HUES6 (cell line): ENCODE data around the gene RNPS1.

Experiments
- H3K27ac ChIP-seq: 2 replicates; pipeline ENCODE4 v1.7.0; 2013; ENCODE audit warnings: low read depth, mild to moderate bottlenecking, low read length, inconsistent platforms
- H3K27me3 ChIP-seq: 2 replicates; pipeline ENCODE4 v1.6.1; 2013; ENCODE audit warnings: low read length; ENCODE audit not compliant: control insufficient read depth, insufficient read depth
- H3K36me3 ChIP-seq: 2 replicates; pipeline ENCODE4 v1.6.1; 2013; ENCODE audit warnings: low read length; ENCODE audit not compliant: control insufficient read depth, insufficient read depth
- H3K4me1 ChIP-seq: 2 replicates; pipeline ENCODE4 v1.6.1; 2013; ENCODE audit warnings: low read length; ENCODE audit not compliant: control insufficient read depth, insufficient read depth
- H3K4me3 ChIP-seq: 2 replicates; pipeline ENCODE4 v1.5.1; 2013; ENCODE audit warnings: low read depth, low read length
- H3K9ac ChIP-seq: one replicate; pipeline ENCODE4 v1.6.1; 2013; ENCODE audit warnings: mild to moderate bottlenecking, low read length
- H3K9me3 ChIP-seq: 2 replicates; pipeline ENCODE4 v1.6.1; 2013; ENCODE audit warnings: low read depth, low read length; ENCODE audit not compliant: control insufficient read depth, insufficient read depth

RNPS1 gene

DNA sequence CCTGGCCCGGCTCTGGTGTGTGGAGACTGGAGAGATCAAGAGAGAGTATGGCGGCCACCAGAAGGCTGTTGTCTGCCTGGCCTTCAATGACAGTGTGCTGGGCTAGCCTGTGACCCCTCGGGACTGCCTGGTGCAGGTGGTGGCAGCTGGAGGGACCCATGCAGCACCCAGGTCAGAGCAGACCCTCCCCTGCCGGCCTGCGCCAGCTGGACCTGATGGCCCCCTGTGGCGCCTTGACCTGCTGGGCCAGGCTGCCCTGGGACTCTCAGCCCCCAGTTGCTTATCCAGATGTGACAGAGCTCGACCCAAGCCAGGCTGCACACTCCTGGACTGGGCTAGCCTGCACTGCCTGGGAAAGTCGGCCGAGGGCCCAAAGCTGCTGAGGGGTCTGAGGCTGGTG, 59.2 kb downstream of the RNPS1 start:
- H3K27ac ChIP-seq = no peak overlapping the region
- H3K36me3 ChIP-seq = peaks cover 54% of the 10 kb centered on the region
- H3K9ac ChIP-seq = no peak overlapping the region
- peaks cover 24% of the 10 kb centered on the region for H3K4me1 ChIP-seq
- H3K4me3 ChIP-seq = no peak overlapping the region
- H3K9me3 ChIP-seq = no peaks in the 10 kb centered on the region
- no peaks in the 10 kb centered on the region for H3K27me3 ChIP-seq

DNA sequence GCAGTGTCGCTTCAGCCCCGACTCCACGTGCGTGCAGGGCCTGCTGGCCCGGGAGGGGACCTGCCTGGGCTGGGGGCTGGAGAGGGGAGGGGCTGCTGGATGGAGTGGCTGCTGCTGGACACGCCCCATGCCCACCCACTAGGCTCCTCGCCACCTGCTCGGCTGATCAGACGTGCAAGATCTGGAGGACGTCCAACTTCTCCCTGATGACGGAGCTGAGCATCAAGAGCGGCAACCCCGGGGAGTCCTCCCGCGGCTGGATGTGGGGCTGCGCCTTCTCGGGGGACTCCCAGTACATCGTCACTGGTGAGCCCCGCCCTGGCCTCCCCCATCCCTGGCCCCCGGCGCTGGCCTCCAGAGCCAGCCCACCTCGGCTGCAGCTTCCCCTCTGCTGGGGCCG, 59.6 kb downstream of the RNPS1 start:
- H3K4me1 ChIP-seq = peaks cover 20% of the 10 kb centered on the region
- no peak overlapping the region for H3K9ac ChIP-seq
- no peaks in the 10 kb centered on the region for H3K9me3 ChIP-seq
- H3K4me3 ChIP-seq = no peak overlapping the region
- no peaks in the 10 kb centered on the region for H3K27me3 ChIP-seq
- H3K27ac ChIP-seq = no peak overlapping the region
- H3K36me3 ChIP-seq = peaks cover 50% of the 10 kb centered on the region

DNA sequence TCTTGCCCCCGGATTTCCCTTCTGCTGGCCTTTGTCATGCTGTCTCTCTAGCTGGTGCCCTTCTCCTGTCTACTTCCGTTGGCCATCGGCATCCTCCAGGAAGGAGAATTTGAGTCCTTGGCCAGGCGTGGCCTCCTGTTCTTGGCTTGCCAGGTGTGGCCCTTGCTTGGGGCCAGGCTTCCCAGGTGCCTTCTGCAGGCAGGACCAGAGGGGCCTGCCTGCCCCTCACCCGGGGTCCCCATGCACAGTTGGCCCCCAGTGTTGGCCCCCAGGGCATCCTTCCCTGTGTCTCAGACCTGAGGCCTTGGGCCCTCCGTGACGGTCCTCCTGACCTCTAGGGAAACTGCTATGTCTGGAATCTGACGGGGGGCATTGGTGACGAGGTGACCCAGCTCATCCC, 60.1 kb downstream of the RNPS1 start:
- Histone ChIP-seq H3K9ac (no peak overlapping the region), H3K9me3 (no peaks in the 10 kb centered on the region), H3K27me3 (no peaks in the 10 kb centered on the region), H3K27ac (no peak overlapping the region), H3K36me3 (peaks cover 46% of the 10 kb centered on the region), H3K4me1 (peaks cover 16% of the 10 kb centered on the region), H3K4me3 (no peak overlapping the region)

DNA sequence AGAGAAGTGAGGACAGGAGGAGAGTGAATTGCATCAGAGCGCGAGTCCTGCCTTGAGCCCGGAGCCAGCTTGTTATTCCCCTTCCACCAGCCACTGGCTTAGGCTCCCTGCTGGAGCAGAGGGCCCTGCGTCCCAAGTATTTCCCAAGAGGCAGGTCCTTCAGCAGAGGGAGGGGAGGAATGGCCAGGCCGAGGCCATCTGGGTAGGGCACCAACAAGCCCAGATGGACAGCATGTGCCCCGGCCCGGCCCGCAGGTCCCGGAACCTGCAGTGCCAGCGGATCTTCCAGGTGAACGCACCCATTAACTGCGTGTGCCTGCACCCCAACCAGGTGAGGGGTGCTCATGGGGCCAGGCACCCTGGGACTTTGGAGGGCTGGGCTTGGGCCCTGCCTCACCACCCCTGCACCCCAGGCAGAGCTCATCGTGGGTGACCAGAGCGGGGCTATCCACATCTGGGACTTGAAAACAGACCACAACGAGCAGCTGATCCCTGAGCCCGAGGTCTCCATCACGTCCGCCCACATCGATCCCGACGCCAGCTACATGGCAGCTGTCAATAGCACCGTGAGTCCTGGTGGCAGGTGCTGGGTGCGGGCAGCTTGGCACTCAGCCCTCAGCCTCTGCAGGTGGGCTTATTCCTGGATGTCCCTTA, 61.0 kb downstream of the RNPS1 start:
- H3K27me3 ChIP-seq = no peaks in the 10 kb centered on the region
- no peaks in the 10 kb centered on the region for H3K9me3 ChIP-seq
- H3K9ac ChIP-seq = peak overlapping the region; percentile 43
- no peak overlapping the region for H3K27ac ChIP-seq
- peaks cover 36% of the 10 kb centered on the region for H3K36me3 ChIP-seq
- H3K4me3 ChIP-seq = no peak overlapping the region; the same call in 1 of the 2 replicates
- H3K4me1 ChIP-seq = peaks cover 13% of the 10 kb centered on the region; the same call in 1 of the 2 replicates

DNA sequence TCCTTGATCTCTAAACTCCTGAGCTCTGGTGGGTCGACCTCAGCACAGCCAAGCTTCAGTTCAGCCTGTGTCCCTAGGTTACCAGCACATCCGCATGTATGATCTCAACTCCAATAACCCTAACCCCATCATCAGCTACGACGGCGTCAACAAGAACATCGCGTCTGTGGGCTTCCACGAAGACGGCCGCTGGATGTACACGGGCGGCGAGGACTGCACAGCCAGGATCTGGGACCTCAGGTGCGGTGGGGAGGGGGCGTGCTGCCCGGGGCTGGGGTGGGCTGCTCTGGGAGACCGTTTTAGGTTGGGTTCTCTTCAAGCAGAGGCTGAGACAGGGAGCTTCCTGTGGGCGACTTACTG, 61.5 kb downstream of the RNPS1 start:
- no peaks in the 10 kb centered on the region for H3K27me3 ChIP-seq
- peaks cover 33% of the 10 kb centered on the region for H3K36me3 ChIP-seq
- H3K9me3 ChIP-seq = no peaks in the 10 kb centered on the region
- H3K27ac ChIP-seq = no peak overlapping the region
- peaks cover 10% of the 10 kb centered on the region; the same call in 1 of the 2 replicates for H3K4me1 ChIP-seq
- H3K9ac ChIP-seq = peak overlapping the region; percentile 97
- H3K4me3 ChIP-seq = peak overlapping the region; percentile 97

DNA sequence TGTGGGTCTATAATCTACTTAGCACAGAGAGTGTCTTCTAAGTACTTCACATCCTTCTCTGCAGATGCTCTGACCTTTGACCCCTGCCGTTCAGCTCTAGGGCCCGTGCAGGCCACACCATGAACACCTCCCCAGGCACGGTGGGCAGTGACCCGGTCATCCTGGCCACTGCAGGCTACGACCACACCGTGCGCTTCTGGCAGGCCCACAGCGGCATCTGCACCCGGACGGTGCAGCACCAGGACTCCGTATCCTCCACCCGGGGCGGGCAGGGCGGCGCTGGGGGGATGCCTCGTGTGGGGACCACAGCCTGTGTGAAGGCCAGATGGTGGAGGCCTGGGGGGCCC, 62.0 kb downstream of the RNPS1 start:
- peaks cover 33% of the 10 kb centered on the region for H3K36me3 ChIP-seq
- peak overlapping the region; percentile 97 for H3K9ac ChIP-seq
- no peaks in the 10 kb centered on the region for H3K9me3 ChIP-seq
- peak overlapping the region; percentile 95; the same call in 1 of the 2 replicates for H3K27ac ChIP-seq
- H3K4me3 ChIP-seq = peak overlapping the region; percentile 97
- H3K4me1 ChIP-seq = peaks cover 9% of the 10 kb centered on the region; the same call in 1 of the 2 replicates
- H3K27me3 ChIP-seq = no peaks in the 10 kb centered on the region

DNA sequence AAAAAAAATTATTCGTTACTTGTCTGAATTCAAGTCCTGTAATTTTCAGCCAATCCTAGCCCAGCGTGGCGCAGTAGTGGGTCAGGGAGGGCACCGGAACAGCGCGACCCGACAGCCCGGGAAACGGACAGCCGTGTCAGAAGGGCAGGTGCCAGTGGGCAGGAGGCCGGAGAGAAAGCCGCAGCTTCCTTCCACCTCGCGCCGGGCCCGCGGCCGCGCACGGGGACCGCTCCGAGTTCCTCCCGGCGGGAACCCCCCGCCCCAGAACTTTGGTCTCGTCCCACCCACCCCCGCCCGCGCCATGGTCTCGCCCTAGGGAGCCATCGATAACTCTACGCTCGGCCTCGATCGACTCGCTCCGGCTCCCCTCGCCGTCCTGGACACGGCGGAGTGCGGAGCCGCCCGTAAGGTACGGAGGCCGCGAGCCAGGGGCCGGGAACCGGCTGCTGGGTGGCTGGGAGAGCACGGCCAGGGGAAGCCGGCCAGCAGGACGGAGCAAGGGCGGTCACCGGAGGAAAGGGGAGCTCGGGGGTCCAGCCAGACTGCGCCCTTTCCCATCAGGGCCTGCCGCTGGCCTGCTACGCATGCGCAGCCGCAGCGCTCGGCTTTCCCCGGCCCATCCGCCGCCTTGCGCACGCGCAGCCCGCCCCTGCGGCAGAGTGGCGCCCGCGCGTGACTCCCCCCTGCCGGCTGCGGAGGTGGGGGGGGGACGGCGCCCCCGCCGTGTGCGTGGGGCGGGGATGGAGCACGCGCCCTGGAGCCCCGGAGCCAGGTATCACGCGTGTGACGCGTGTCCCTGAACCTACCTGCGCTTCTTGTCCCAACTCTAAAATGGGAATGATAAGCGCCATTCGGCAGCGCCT, 62.6 kb downstream of the RNPS1 start, which contains the start of gene MLST8:
MLST8 (plus strand) TSS at position 351 of the 863 bp plus-strand sequence. CDS start 632 bp downstream, outside the sequence.
- Histone ChIP-seq H3K9me3 (no peaks in the 10 kb centered on the region), H3K27ac (peak within 1 kb of the TSS; percentile 95), H3K9ac (peak within 1 kb of the TSS; percentile 97), H3K27me3 (peaks cover 5% of the 10 kb centered on the region), H3K4me3 (peak within 1 kb of the TSS; percentile 97), H3K4me1 (peaks cover 4% of the 10 kb centered on the region; the same call in 1 of the 2 replicates), H3K36me3 (peaks cover 33% of the 10 kb centered on the region)

DNA sequence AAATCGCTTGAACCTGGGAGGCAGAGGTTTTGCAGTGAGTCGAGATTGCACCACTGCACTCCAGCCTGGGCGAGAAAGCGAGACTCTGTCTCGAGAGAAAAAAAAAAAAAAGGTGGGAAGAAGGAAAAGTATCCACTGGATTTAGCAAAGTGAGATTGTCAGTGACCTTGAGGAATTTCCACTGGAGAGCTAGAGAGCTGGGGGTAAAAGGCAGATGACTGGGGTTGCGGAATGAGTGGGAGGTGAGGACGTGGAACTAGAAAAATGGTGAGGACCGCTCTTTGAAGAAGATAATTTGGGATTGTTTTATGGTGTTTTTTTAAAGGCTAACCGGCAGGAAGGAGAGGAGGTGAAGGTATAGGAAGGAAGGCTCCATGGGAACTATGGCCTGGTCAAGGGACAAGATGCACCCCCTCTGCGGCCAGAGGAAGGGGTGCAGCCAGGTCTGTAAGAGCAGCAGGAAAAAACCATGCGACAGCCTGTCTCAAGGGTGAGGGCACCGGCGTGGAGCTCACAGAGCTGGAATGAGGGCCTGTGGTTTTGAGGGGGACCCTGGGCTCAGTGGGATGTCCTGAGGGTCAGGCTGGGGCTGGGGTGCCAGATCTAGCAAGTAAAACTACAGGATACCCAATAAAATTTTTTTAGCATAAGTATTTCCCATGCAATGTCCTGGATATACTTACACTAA, 63.4 kb downstream of the RNPS1 start:
- peaks cover 12% of the 10 kb centered on the region for H3K27me3 ChIP-seq
- peak overlapping the region; percentile 95; the same call in 1 of the 2 replicates for H3K27ac ChIP-seq

More for the DNA sequence above, 63.4 kb downstream of the RNPS1 start:
- Histone ChIP-seq H3K4me1 (peaks cover 4% of the 10 kb centered on the region; the same call in 1 of the 2 replicates), H3K36me3 (peaks cover 30% of the 10 kb centered on the region), H3K4me3 (peak overlapping the region; percentile 97), H3K9ac (peak overlapping the region; percentile 97), H3K9me3 (no peaks in the 10 kb centered on the region)
